Breast epithelium (tissue), 4 donors: Measurements from ENCODE around the gene ATF3. TPM values are rescaled to one million over a fixed set of nuclear protein-coding genes. Genes with fewer than 3 reads are reported as not detected.

ENCODE experiments used
- DNase-seq, 2 donors: peaks; one replicate each; pipeline ENCODE4 v3.0.0-alpha.2; 2019; ENCODE audit warnings: low spot score in 2 of 2
- H3K27ac ChIP-seq, 2 donors: fragments of 200-600 bp; sonication (generic) in 1 of 2; one replicate each; pipeline ENCODE4 v1.5.1; 2016 to 2019; ENCODE audit warnings: mild to moderate bottlenecking in 1 of 2
- H3K27me3 ChIP-seq, 2 donors: fragments of 200-600 bp; sonication (generic) in 1 of 2; one replicate each; pipeline versions ENCODE4 v1.5.1 to v1.6.0; 2017 to 2019; ENCODE audit warnings: control low read depth in 1 of 2, mild to moderate bottlenecking in 1 of 2
- H3K36me3 ChIP-seq: fragments of 200-600 bp; one replicate; pipeline ENCODE4 v1.5.1; 2019
- H3K4me1 ChIP-seq, 2 donors: fragments of 200-600 bp; sonication (generic); one replicate each; pipeline ENCODE4 v1.5.1; 2016 to 2019; ENCODE audit warnings: control low read depth in 1 of 2
- H3K4me3 ChIP-seq, 3 donors: fragments of 200-600 bp; sonication (generic); 1 replicate in 2 of 3; 2 replicates in 1 of 3; pipeline ENCODE4 v1.5.1; 2016 to 2019; ENCODE audit warnings: mild to moderate bottlenecking in 3 of 3, moderate library complexity in 2 of 3
- H3K9me3 ChIP-seq, 2 donors: fragments of 200-600 bp; sonication (generic) in 1 of 2; one replicate each; pipeline ENCODE4 v1.5.1; 2016 to 2019; ENCODE audit warnings: control low read depth in 1 of 2
- CTCF ChIP-seq, 3 donors: fragments of 450-650 bp; IDR thresholded peaks; one replicate each; pipeline ENCODE4 v1.5.1; 2016 to 2017; ENCODE audit warnings: antibody characterized with exemption in 3 of 3, mild to moderate bottlenecking in 3 of 3, moderate library complexity in 3 of 3
- POLR2A ChIP-seq: fragments of 450-650 bp; IDR thresholded peaks from one replicate; pipeline ENCODE4 v1.6.1; 2016; ENCODE audit warnings: antibody characterized with exemption, mild to moderate bottlenecking, moderate library complexity
- POLR2AphosphoS5 ChIP-seq, 3 donors: sonication (generic); formaldehyde crosslinking; IDR thresholded peaks; one replicate each; pipeline ENCODE4 v1.6.1; 2017; ENCODE audit warnings: antibody characterized with exemption in 3 of 3
- intact Hi-C: fragments of 100-400 bp; cut with DNase I; formaldehyde crosslinking; loops from one replicate; pipeline ENCODE4 v1.15.1; 2023; ENCODE audit warnings: low total_unique reads
- total RNA-seq, 3 donors: library from RNA; depleted of rRNA; stranded (reverse); fragments of >200 nt; gene quantifications; one replicate each; pipeline ENCODE4 v1.1.0, GENCODE V29; 2016

The ATF3 gene
- total RNA-seq, 3 donors from 2014 or later, result 6.7 to 90.9 (median 26.9) TPM

- no peak overlapping the region for H3K4me3 ChIP-seq
- H3K27me3 ChIP-seq, result no peaks in the 10 kb centered on the region
- no peak for TF ChIP-seq POLR2AphosphoS5 (IDR thresholded peaks at IDR 0.05)
- TF ChIP-seq POLR2A, result no peak
- H3K4me1 ChIP-seq, result no peaks in the 10 kb centered on the region
- DNase-seq, result no peak
- no peaks in the 10 kb centered on the region for H3K36me3 ChIP-seq
- intact Hi-C loops, result no loop called here
- no peaks in the 10 kb centered on the region for H3K9me3 ChIP-seq
- H3K27ac ChIP-seq, result no peak overlapping the region
These were observed 22.1 kb upstream of the ATF3 start for GRCh38 chr1:212586206-212587015.

- no peak overlapping the region for H3K27ac ChIP-seq
These were observed 21.3 kb upstream of the ATF3 start for GRCh38 chr1:212587016-212587887.

GRCh38 chr1:212587888-212588510 is 20.6 kb upstream of the ATF3 start:
- Histone ChIP-seq H3K4me1 (no peaks in the 10 kb centered on the region), H3K36me3 (no peaks in the 10 kb centered on the region), H3K9me3 (no peaks in the 10 kb centered on the region), H3K4me3 (no peak overlapping the region), H3K27ac (no peak overlapping the region), H3K27me3 (no peaks in the 10 kb centered on the region)
- TF ChIP-seq POLR2A (no peak), POLR2AphosphoS5 (IDR thresholded peaks at IDR 0.05) (no peak), CTCF (IDR thresholded peaks at IDR 0.05) (no peak)
- no peak for DNase-seq
- intact Hi-C loops, result no loop called here

More at GRCh38 chr1:212587016-212587887, 21.3 kb upstream of the ATF3 start:
- no peak for TF ChIP-seq CTCF (IDR thresholded peaks at IDR 0.05)
- no peak for TF ChIP-seq POLR2AphosphoS5 (IDR thresholded peaks at IDR 0.05)
- TF ChIP-seq POLR2A, result no peak
- no peaks in the 10 kb centered on the region for H3K4me1 ChIP-seq
- H3K36me3 ChIP-seq, result no peaks in the 10 kb centered on the region
- no peaks in the 10 kb centered on the region for H3K9me3 ChIP-seq
- no peak for DNase-seq
- no peaks in the 10 kb centered on the region for H3K27me3 ChIP-seq
- H3K4me3 ChIP-seq, result no peak overlapping the region
- intact Hi-C loops, result no loop called here

- TF ChIP-seq POLR2AphosphoS5 (IDR thresholded peaks at IDR 0.05) (no peak), CTCF (IDR thresholded peaks at IDR 0.05) (no peak), POLR2A (no peak)
- Histone ChIP-seq H3K9me3 (no peaks in the 10 kb centered on the region), H3K27ac (no peak overlapping the region), H3K36me3 (no peaks in the 10 kb centered on the region), H3K27me3 (no peaks in the 10 kb centered on the region), H3K4me1 (no peaks in the 10 kb centered on the region), H3K4me3 (no peak overlapping the region)
- intact Hi-C loops, result no loop called here
- DNase-seq, result no peak
These were observed 19.1 kb upstream of the ATF3 start for GRCh38 chr1:212589446-212589845.

GRCh38 chr1:212591922-212592321 is 16.6 kb upstream of the ATF3 start:
- Histone ChIP-seq H3K36me3 (no peaks in the 10 kb centered on the region), H3K27me3 (no peaks in the 10 kb centered on the region), H3K9me3 (no peaks in the 10 kb centered on the region), H3K27ac (no peak overlapping the region), H3K4me1 (no peaks in the 10 kb centered on the region), H3K4me3 (no peak overlapping the region)
- no peak for DNase-seq
- TF ChIP-seq POLR2AphosphoS5 (IDR thresholded peaks at IDR 0.05) (no peak), CTCF (IDR thresholded peaks at IDR 0.05) (no peak), POLR2A (no peak)
- intact Hi-C loops, result no loop called here
